GM12891 (cell line): ENCODE measurements around the gene TACC2.

ENCODE experiments used
- POLR2A ChIP-seq: IDR thresholded peaks from 2 replicates; pipeline ENCODE4 v1.6.1; 2011; ENCODE audit warnings: low read depth, low read length, control low read depth
- POLR2AphosphoS5 ChIP-seq: IDR thresholded peaks from 2 replicates; pipeline ENCODE4 v1.6.1; 2011; ENCODE audit warnings: low read depth, low read length, control low read depth
- POU2F2 ChIP-seq: IDR thresholded peaks from 2 replicates; pipeline ENCODE4 v1.6.1; 2011; ENCODE audit warnings: low read depth, mild to moderate bottlenecking, control low read depth, low read length, moderate library complexity
- SPI1 ChIP-seq: IDR thresholded peaks from 2 replicates; pipeline ENCODE4 v1.6.1; 2011; ENCODE audit warnings: low read depth, low read length, control low read depth
- TAF1 ChIP-seq: IDR thresholded peaks from 2 replicates; pipeline ENCODE4 v1.6.1; 2011; ENCODE audit warnings: low read depth, low read length, control low read depth

DNA sequence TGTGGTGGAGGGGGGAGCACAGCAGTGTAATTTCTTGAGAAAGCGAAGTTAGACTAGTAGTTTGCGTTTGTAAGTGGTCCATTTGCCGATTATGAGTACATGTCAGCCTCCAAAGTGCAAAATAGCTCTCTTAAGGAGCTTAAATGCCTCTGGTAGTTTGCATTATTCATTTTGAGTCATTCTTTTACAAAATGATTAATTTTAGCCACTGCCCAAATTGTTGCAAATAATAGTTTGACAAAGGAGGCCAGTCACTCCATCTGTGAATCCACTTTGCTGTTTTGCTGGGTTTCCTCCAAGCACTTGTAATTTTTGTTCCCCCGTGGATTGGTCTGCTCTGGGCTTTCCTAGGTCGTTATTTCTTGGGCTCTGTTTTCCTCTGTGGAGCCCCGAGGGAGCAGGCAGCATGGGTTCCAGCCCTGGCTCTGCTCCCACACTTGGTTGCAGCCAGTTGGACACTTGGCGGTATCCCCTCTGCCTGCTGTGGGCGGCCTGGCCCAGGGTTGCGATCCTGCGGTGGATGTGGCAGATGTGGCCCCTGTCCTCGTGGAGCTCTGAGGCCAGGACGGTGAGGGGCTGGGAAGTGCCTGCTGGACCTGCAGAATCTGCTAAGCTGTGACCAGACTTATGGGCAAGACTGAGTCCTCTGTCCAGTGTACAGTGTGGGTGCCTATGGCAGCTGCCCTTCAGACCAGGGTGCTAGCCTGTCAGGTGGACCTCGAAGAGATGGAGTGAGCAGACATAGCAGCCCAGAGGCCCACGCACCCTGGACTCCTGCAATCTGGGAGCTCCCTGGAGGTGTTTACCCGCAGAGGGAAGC, 153.1 kb downstream of the TACC2 start:
- no peak for TF ChIP-seq POLR2A
- no peak for TF ChIP-seq POLR2AphosphoS5
- TF ChIP-seq POU2F2: no peak
- no peak for TF ChIP-seq TAF1
- TF ChIP-seq SPI1: no peak
